ENCODE data around the gene RNF5. TPM values are rescaled to one million over a fixed set of nuclear protein-coding genes. Genes with fewer than 3 reads are reported as not detected.

Gene RNF5
- total and polyA plus RNA-seq, 7 donors, result 61.5 to 220 (median 107) TPM

GRCh38 chr6:32146287-32146686 is 31.9 kb upstream of the RNF5 start:
- Histone ChIP-seq H3K4me1 (peaks cover 0 to 18% (median 17%) of the 10 kb centered on the region in 4 donors), H3K36me3 (peaks cover 0 to 18% (median 0%) of the 10 kb centered on the region in 4 donors), H3K9me3 (no peaks in the 10 kb centered on the region), H3K4me3 (no peak overlapping the region), H3K27ac (no peak overlapping the region), H3K27me3 (no peaks in the 10 kb centered on the region)
- WGBS, 2 donors, result 92 to 94% methylated on average over 1 of the region's 1 CpG
- DNase-seq, result no peak
- TF ChIP-seq POLR2A (IDR thresholded peaks at IDR 0.05) (no peak), CTCF (IDR thresholded peaks at IDR 0.05) (no peak), EP300 (IDR thresholded peaks at IDR 0.05) (no peak), POLR2AphosphoS5 (IDR thresholded peaks at IDR 0.05) (no peak)
- intact Hi-C loops (cut with DNase I), result no loop called here

- Histone ChIP-seq H3K4me3 (no peak overlapping the region), H3K27ac (no peak overlapping the region), H3K9me3 (no peaks in the 10 kb centered on the region), H3K36me3 (peaks cover 0 to 18% (median 0%) of the 10 kb centered on the region in 4 donors), H3K27me3 (no peaks in the 10 kb centered on the region), H3K4me1 (peaks cover 0 to 22% (median 19%) of the 10 kb centered on the region in 4 donors)
- TF ChIP-seq POLR2AphosphoS5 (IDR thresholded peaks at IDR 0.05), result no peak
- TF ChIP-seq EP300 (IDR thresholded peaks at IDR 0.05), result no peak
- no peak for TF ChIP-seq CTCF (IDR thresholded peaks at IDR 0.05)
- TF ChIP-seq POLR2A (IDR thresholded peaks at IDR 0.05), result no peak
- DNase-seq, result no peak
- 60 to 79% methylated on average over 4 of the region's 4 CpGs for WGBS, 2 donors
- intact Hi-C loops (cut with DNase I), result no loop called here
Measured at GRCh38 chr6:32146687-32147086, 31.5 kb upstream of the RNF5 start.

- Histone ChIP-seq H3K27ac (no peak overlapping the region), H3K4me3 (no peak overlapping the region), H3K27me3 (no peaks in the 10 kb centered on the region), H3K9me3 (no peaks in the 10 kb centered on the region), H3K36me3 (peaks cover 0 to 18% (median 0%) of the 10 kb centered on the region in 4 donors), H3K4me1 (peaks cover 0 to 29% (median 25%) of the 10 kb centered on the region in 4 donors)
- TF ChIP-seq EP300 (IDR thresholded peaks at IDR 0.05) (no peak), POLR2A (IDR thresholded peaks at IDR 0.05) (no peak), POLR2AphosphoS5 (IDR thresholded peaks at IDR 0.05) (no peak), CTCF (IDR thresholded peaks at IDR 0.05) (no peak)
- intact Hi-C loops (cut with DNase I), result loop anchor here (1.0 kb wide), 1 partner anchor 16 kb away; no protein-coding TSS in a partner anchor
- no peak for DNase-seq
- WGBS, 2 donors, result 90 to 91% methylated on average over 4 of the region's 4 CpGs
Measured at GRCh38 chr6:32147401-32148132, 30.6 kb upstream of the RNF5 start.

- DNase-seq, result no peak
- peak overlapping the region in 3 of 4 donors; percentile 7 to 13 (median 11) for H3K4me3 ChIP-seq
- TF ChIP-seq CTCF (IDR thresholded peaks at IDR 0.05), result no peak
- no peak for TF ChIP-seq EP300 (IDR thresholded peaks at IDR 0.05)
Measured at GRCh38 chr6:32148289-32149091, 29.7 kb upstream of the RNF5 start.

More at GRCh38 chr6:32148289-32149091, 29.7 kb upstream of the RNF5 start:
- Histone ChIP-seq H3K9me3 (no peaks in the 10 kb centered on the region), H3K4me1 (peaks cover 0 to 39% (median 34%) of the 10 kb centered on the region in 4 donors), H3K36me3 (peaks cover 0 to 18% (median 0%) of the 10 kb centered on the region in 4 donors), H3K27me3 (no peaks in the 10 kb centered on the region), H3K27ac (peak overlapping the region in 1 of 4 donors; percentile 7)
- intact Hi-C loops (cut with DNase I), result loop anchor here (1.0 kb wide), 1 partner anchor 17 kb away; no protein-coding TSS in a partner anchor
- 24 to 37% methylated on average over 39 of the region's 39 CpGs for WGBS, 2 donors

Measured in sigmoid colon (tissue), 7 donors.